Measurements from ENCODE around the gene CAMKK2.

CAMKK2 gene

GRCh38 chr12:121240484-121241101 lies 55.9 kb downstream of the CAMKK2 start:
- Histone ChIP-seq H3K9me2 (ENCODE audit: low read depth, low read length) (no peaks in the 10 kb centered on the region), H2AFZ (ENCODE audit: low read length) (no peak overlapping the region), H3K4me1 (ENCODE audit: insufficient read depth, low read length, severe bottlenecking) (peaks cover 36% of the 10 kb centered on the region), H3K9me3 (ENCODE audit: low read length) (no peaks in the 10 kb centered on the region), H3F3A (ENCODE audit: insufficient read depth, low read length) (no peaks in the 10 kb centered on the region), H4K20me1 (ENCODE audit: insufficient read depth, low read length) (no peaks in the 10 kb centered on the region), H3K27me3 (ENCODE audit: insufficient read depth, low read length) (no peaks in the 10 kb centered on the region), H3K4me2 (ENCODE audit: low read length) (peak overlapping the region; percentile 44; the same call in 1 of the 2 replicates), H3K36me3 (ENCODE audit: insufficient read depth, low read length) (peaks cover 17% of the 10 kb centered on the region; the same call in 1 of the 2 replicates), H3K9ac (ENCODE audit: low read length) (peak overlapping the region; percentile 21; the same call in 1 of the 2 replicates), H3K4me3 (ENCODE audit: low read depth, low read length, poor library complexity, severe bottlenecking) (no peak overlapping the region), H3K27ac (ENCODE audit: low read depth, low read length, poor library complexity, severe bottlenecking) (peak overlapping the region; percentile 68), H3K79me2 (ENCODE audit: insufficient read depth, low read length) (no peaks in the 10 kb centered on the region)
- TF ChIP-seq CTCF (IDR thresholded peaks at IDR 0.05; ENCODE audit: low read length) = no peak
- no peak for TF ChIP-seq EZH2 (IDR thresholded peaks at IDR 0.05; ENCODE audit: borderline replicate concordance, low read length)

- Histone ChIP-seq H3K4me2 (ENCODE audit: low read length) (peak overlapping the region; percentile 44; the same call in 1 of the 2 replicates), H3K4me3 (ENCODE audit: low read depth, low read length, poor library complexity, severe bottlenecking) (no peak overlapping the region), H3K9me3 (ENCODE audit: low read length) (no peaks in the 10 kb centered on the region), H2AFZ (ENCODE audit: low read length) (no peak overlapping the region), H3K9me2 (ENCODE audit: low read depth, low read length) (no peaks in the 10 kb centered on the region), H3F3A (ENCODE audit: insufficient read depth, low read length) (no peaks in the 10 kb centered on the region), H3K9ac (ENCODE audit: low read length) (no peak overlapping the region; the same call in 1 of the 2 replicates), H3K36me3 (ENCODE audit: insufficient read depth, low read length) (peaks cover 17% of the 10 kb centered on the region; the same call in 1 of the 2 replicates), H3K4me1 (ENCODE audit: insufficient read depth, low read length, severe bottlenecking) (peaks cover 36% of the 10 kb centered on the region), H4K20me1 (ENCODE audit: insufficient read depth, low read length) (no peaks in the 10 kb centered on the region), H3K79me2 (ENCODE audit: insufficient read depth, low read length) (no peaks in the 10 kb centered on the region), H3K27me3 (ENCODE audit: insufficient read depth, low read length) (no peaks in the 10 kb centered on the region), H3K27ac (ENCODE audit: low read depth, low read length, poor library complexity, severe bottlenecking) (peak overlapping the region; percentile 68)
- no peak for TF ChIP-seq EZH2 (IDR thresholded peaks at IDR 0.05; ENCODE audit: borderline replicate concordance, low read length)
- no peak for TF ChIP-seq CTCF (IDR thresholded peaks at IDR 0.05; ENCODE audit: low read length)
Measured at GRCh38 chr12:121240062-121240420, 56.5 kb downstream of the CAMKK2 start.

- peaks cover 14% of the 10 kb centered on the region; the same call in 1 of the 2 replicates for H3K36me3 ChIP-seq (ENCODE audit: insufficient read depth, low read length)
- H3K9me3 ChIP-seq (ENCODE audit: low read length) = no peaks in the 10 kb centered on the region
- no peaks in the 10 kb centered on the region for H3F3A ChIP-seq (ENCODE audit: insufficient read depth, low read length)
- no peaks in the 10 kb centered on the region for H3K27me3 ChIP-seq (ENCODE audit: insufficient read depth, low read length)
- peak overlapping the region; percentile 68 for H3K27ac ChIP-seq (ENCODE audit: low read depth, low read length, poor library complexity, severe bottlenecking)
- no peaks in the 10 kb centered on the region for H3K9me2 ChIP-seq (ENCODE audit: low read depth, low read length)
- no peaks in the 10 kb centered on the region for H3K79me2 ChIP-seq (ENCODE audit: insufficient read depth, low read length)
- TF ChIP-seq EZH2 (IDR thresholded peaks at IDR 0.05; ENCODE audit: borderline replicate concordance, low read length) = no peak
- no peak for TF ChIP-seq CTCF (IDR thresholded peaks at IDR 0.05; ENCODE audit: low read length)
- no peak overlapping the region for H2AFZ ChIP-seq (ENCODE audit: low read length)
- no peak overlapping the region for H3K4me2 ChIP-seq (ENCODE audit: low read length)
- H3K4me1 ChIP-seq (ENCODE audit: insufficient read depth, low read length, severe bottlenecking) = peaks cover 36% of the 10 kb centered on the region
- H3K9ac ChIP-seq (ENCODE audit: low read length) = no peak overlapping the region
- H4K20me1 ChIP-seq (ENCODE audit: insufficient read depth, low read length) = no peaks in the 10 kb centered on the region
- no peak overlapping the region for H3K4me3 ChIP-seq (ENCODE audit: low read depth, low read length, poor library complexity, severe bottlenecking)
Measured at GRCh38 chr12:121239351-121240061, 57.0 kb downstream of the CAMKK2 start.
